ENCODE results near the gene MEIS1. TPM values are rescaled to one million over a fixed set of nuclear protein-coding genes. Genes with fewer than 3 reads are reported as not detected.

The MEIS1 gene
- total and polyA plus RNA-seq, 2 donors (not counting 1 experiment from before 2014, with no cell fraction given), result 0.03 TPM; not detected in 1

DNA sequence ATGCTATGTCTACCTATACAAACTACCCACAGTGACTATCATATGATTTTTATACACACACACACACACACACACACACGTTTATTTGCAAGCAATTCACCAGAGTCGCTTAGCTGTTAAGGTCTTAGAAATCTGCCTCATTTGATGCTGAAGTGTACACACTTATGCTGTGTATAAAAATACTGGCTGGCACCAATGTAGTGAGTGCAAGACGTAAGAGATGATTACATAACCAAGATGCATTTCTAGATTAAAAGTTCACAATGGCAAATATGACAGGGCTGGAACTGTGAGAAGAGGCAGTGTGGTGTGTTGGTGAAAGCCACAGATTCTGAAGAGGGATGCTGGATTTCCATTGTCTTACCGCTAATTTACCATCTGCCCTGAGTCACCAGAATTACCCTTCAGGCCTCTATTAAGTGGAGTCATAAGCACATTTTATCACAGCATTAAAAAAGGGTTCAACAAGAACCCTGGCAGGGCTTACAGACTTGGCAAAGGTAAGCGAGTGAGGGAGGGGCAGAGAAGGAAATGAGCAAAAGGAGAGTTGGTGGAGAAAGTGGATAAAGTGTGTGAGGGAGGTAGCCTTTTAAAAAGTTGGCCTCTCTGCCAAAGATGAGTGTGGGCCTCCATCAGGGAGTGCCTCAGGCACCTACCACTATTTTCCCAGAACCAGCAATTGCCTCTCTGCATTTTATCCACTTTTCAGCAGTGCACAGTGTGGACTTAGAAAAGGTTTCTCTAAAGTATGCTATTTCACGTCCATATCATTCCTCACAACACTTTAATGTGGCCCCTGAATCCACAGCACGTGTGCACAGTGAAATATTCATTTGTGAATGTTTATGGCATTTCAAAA lies 21.5 kb downstream of the MEIS1 start:
- no peak overlapping the region for H3K4me3 ChIP-seq (ENCODE audit: control extremely low read depth in 1 of 5, extremely low read depth in 1 of 5, insufficient read depth in 1 of 5, low read depth in 2 of 5, low read length in 4 of 5)
- no peak overlapping the region for H3K27ac ChIP-seq (ENCODE audit: low read length in 2 of 2)
- WGBS (ENCODE audit: insufficient coverage), result 100% methylated on average over 1 of the region's 7 CpGs
- ATAC-seq (ENCODE audit: low read depth) (no peak), DNase-seq (no peak)
- H3K4me2 ChIP-seq (replicated peaks; ENCODE audit: low read depth, low read length, poor library complexity, severe bottlenecking), result no peak overlapping the region
- Mint-ChIP-seq H3K4me1 (no peaks in the 10 kb centered on the region), H3K4me3 (no peak overlapping the region), H3K27me3 (peaks cover 15% of the 10 kb centered on the region), H3K27ac (no peak overlapping the region), H3K9me3 (ENCODE audit: insufficient read depth) (no peaks in the 10 kb centered on the region)
- CTCF ChIA-PET, result no interaction called here
- TF ChIP-seq, protein P1, sequence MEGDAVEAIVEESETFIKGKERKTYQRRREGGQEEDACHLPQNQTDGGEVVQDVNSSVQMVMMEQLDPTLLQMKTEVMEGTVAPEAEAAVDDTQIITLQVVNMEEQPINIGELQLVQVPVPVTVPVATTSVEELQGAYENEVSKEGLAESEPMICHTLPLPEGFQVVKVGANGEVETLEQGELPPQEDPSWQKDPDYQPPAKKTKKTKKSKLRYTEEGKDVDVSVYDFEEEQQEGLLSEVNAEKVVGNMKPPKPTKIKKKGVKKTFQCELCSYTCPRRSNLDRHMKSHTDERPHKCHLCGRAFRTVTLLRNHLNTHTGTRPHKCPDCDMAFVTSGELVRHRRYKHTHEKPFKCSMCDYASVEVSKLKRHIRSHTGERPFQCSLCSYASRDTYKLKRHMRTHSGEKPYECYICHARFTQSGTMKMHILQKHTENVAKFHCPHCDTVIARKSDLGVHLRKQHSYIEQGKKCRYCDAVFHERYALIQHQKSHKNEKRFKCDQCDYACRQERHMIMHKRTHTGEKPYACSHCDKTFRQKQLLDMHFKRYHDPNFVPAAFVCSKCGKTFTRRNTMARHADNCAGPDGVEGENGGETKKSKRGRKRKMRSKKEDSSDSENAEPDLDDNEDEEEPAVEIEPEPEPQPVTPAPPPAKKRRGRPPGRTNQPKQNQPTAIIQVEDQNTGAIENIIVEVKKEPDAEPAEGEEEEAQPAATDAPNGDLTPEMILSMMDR (IDR thresholded peaks at IDR 0.05), result no peak
- TF ChIP-seq EZH2 (IDR thresholded peaks at IDR 0.05; ENCODE audit: borderline replicate concordance, insufficient read depth, low read depth, low read length, poor library complexity, severe bottlenecking), result no peak
- no peaks in the 10 kb centered on the region for H3K36me3 ChIP-seq (replicated peaks in 1 of 2; ENCODE audit: control extremely low read depth in 1 of 2, control insufficient read depth in 1 of 2, extremely low read depth in 1 of 2, insufficient read depth in 2 of 2, low read length in 1 of 2)
- POLR2A ChIA-PET, result no interaction called here
- no peaks in the 10 kb centered on the region for H3K27me3 ChIP-seq (replicated peaks in 1 of 4; ENCODE audit: control extremely low read depth in 1 of 4, control insufficient read depth in 3 of 4, insufficient read depth in 4 of 4, low read length in 3 of 4)
- intact Hi-C loops (cut with micrococcal nuclease), result no loop called here
- no peaks in the 10 kb centered on the region for H3K4me1 ChIP-seq (ENCODE audit: control insufficient read depth in 2 of 2, insufficient read depth in 2 of 2, low read length in 2 of 2)
- H3K9me3 ChIP-seq (ENCODE audit: control extremely low read depth in 1 of 3, control insufficient read depth in 2 of 3, insufficient read depth in 1 of 3, low read length in 2 of 3), result no peaks in the 10 kb centered on the region
- no peaks in the 10 kb centered on the region for H4K20me1 ChIP-seq (ENCODE audit: control insufficient read depth, insufficient read depth, low read length, poor library complexity, severe bottlenecking)
- H2AFZ ChIP-seq (ENCODE audit: insufficient read depth, low read depth, low read length, poor library complexity, severe bottlenecking), result no peak overlapping the region
- H3K79me2 ChIP-seq (ENCODE audit: control insufficient read depth, insufficient read depth, low read length), result no peaks in the 10 kb centered on the region
- H3K9ac ChIP-seq (ENCODE audit: low read length), result no peak overlapping the region

DNA sequence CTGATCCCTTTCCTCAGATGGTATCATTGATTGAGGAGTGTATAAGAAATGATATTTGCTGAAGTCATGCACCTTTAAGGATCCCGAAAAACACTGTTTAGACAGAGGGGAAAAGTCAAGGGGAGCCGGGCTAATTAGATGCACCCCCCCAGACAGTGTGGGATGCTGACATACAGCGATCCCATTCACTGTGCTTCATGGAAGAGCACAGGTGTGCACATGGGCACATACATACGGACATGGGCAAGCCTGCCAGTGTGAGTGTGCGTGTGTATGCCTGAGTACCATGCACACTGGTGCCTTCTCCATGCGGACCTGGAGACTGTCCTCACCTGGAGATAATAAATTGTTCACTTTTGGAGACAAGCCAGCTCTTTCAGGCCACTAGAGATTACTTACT lies 22.6 kb downstream of the MEIS1 start:
- TF ChIP-seq, protein P1 (IDR thresholded peaks at IDR 0.05), result no peak
- TF ChIP-seq EZH2 (IDR thresholded peaks at IDR 0.05; ENCODE audit: borderline replicate concordance, insufficient read depth, low read depth, low read length, poor library complexity, severe bottlenecking), result no peak
- Histone ChIP-seq H4K20me1 (ENCODE audit: control insufficient read depth, insufficient read depth, low read length, poor library complexity, severe bottlenecking) (no peaks in the 10 kb centered on the region), H3K36me3 (replicated peaks in 1 of 2; ENCODE audit: control extremely low read depth in 1 of 2, control insufficient read depth in 1 of 2, extremely low read depth in 1 of 2, insufficient read depth in 2 of 2, low read length in 1 of 2) (no peaks in the 10 kb centered on the region), H2AFZ (ENCODE audit: insufficient read depth, low read depth, low read length, poor library complexity, severe bottlenecking) (no peak overlapping the region), H3K9me3 (ENCODE audit: control extremely low read depth in 1 of 3, control insufficient read depth in 2 of 3, insufficient read depth in 1 of 3, low read length in 2 of 3) (no peaks in the 10 kb centered on the region), H3K9ac (ENCODE audit: low read length) (no peak overlapping the region), H3K27ac (ENCODE audit: low read length in 2 of 2) (no peak overlapping the region), H3K79me2 (ENCODE audit: control insufficient read depth, insufficient read depth, low read length) (no peaks in the 10 kb centered on the region), H3K4me2 (replicated peaks; ENCODE audit: low read depth, low read length, poor library complexity, severe bottlenecking) (no peak overlapping the region), H3K27me3 (replicated peaks in 1 of 4; ENCODE audit: control extremely low read depth in 1 of 4, control insufficient read depth in 3 of 4, insufficient read depth in 4 of 4, low read length in 3 of 4) (no peaks in the 10 kb centered on the region), H3K4me3 (ENCODE audit: control extremely low read depth in 1 of 5, extremely low read depth in 1 of 5, insufficient read depth in 1 of 5, low read depth in 2 of 5, low read length in 4 of 5) (no peak overlapping the region), H3K4me1 (ENCODE audit: control insufficient read depth in 2 of 2, insufficient read depth in 2 of 2, low read length in 2 of 2) (no peaks in the 10 kb centered on the region)
- Mint-ChIP-seq H3K4me3 (no peak overlapping the region), H3K4me1 (no peaks in the 10 kb centered on the region), H3K27me3 (peaks cover 15% of the 10 kb centered on the region), H3K27ac (no peak overlapping the region), H3K9me3 (ENCODE audit: insufficient read depth) (no peaks in the 10 kb centered on the region)
- CTCF ChIA-PET, result no interaction called here
- WGBS (ENCODE audit: insufficient coverage), result 79% methylated on average over 5 of the region's 6 CpGs
- ATAC-seq (ENCODE audit: low read depth) (no peak), DNase-seq (no peak)
- POLR2A ChIA-PET, result no interaction called here
- intact Hi-C loops (cut with micrococcal nuclease), result no loop called here

Measured in B cell (primary cell).